HepG2 (cell line): ENCODE measurements around the gene MACROH2A1. TPM values are rescaled to one million over a fixed set of nuclear protein-coding genes. Genes with fewer than 3 reads are reported as not detected.

ENCODE experiments used
- ATAC-seq: fragments of 200-7000 bp; cut with Tn5 transposase; 3 replicates; pipeline ENCODE4 v1.9.1; 2020; ENCODE audit warnings: mild to moderate bottlenecking, moderate library complexity
- BruUV-seq: library from RNA; stranded (reverse); fragments of 400-500 nt; replicated peaks from 2 replicates; lab custom pipeline; 2021; lab: Mats Ljungman, UMichigan
- CTCF ChIA-PET: fragments of 300-600 bp; formaldehyde crosslinking; extraction: SDS; loops from one replicate; lab custom pipeline; 2021; ENCODE audit warnings: low total read pairs, inconsistent platforms, low intra/inter-chr PET ratio; lab: Yijun Ruan, JAX
- POLR2A ChIA-PET: fragments of 350-600 bp; sonication (Branson Sonifier 250); formaldehyde crosslinking; loops from one replicate; lab custom pipeline; 2020; ENCODE audit warnings: antibody characterized with exemption, inconsistent platforms; lab: Yijun Ruan, JAX
- DNase-seq: peaks from one replicate; pipeline ENCODE4 v3.0.0-alpha.2; 2015; ENCODE audit warnings: low spot score
- FAIRE-seq: peaks from 3 replicates; lab custom pipeline; 2011; peaks lifted over from hg19 to GRCh38; lab: Jason Lieb, UNC
- H2AFZ ChIP-seq: one replicate; pipeline ENCODE4 v1.6.1; 2011; ENCODE audit warnings: low read length, inconsistent platforms
- H3K27ac ChIP-seq: fragments of 300-600 bp; 3 replicates; pipeline ENCODE4 v1.8.0; 2011; ENCODE audit warnings: mixed run types, mild to moderate bottlenecking, mixed read lengths, low read length, inconsistent platforms; ENCODE audit not compliant: insufficient read depth; ENCODE audit errors: extremely low read length
- H3K27me3 ChIP-seq, 2 experiments: fragments of 200-600 bp in 1 of 2; 2 replicates in 1 of 2; 3 replicates in 1 of 2; pipeline versions ENCODE4 v1.6.0 to v1.8.0; 2011; ENCODE audit warnings: low read length in 2 of 2, mild to moderate bottlenecking in 2 of 2, moderate library complexity in 2 of 2, inconsistent platforms in 1 of 2; ENCODE audit not compliant: insufficient read depth in 2 of 2, control insufficient read depth in 1 of 2
- H3K36me3 ChIP-seq, 2 experiments: fragments of 200-600 bp in 1 of 2; replicated peaks in 1 of 2; 2 replicates in 1 of 2; 3 replicates in 1 of 2; pipeline versions ENCODE4 v1.5.1 to v1.8.0; 2011; ENCODE audit warnings: low read length in 2 of 2, inconsistent platforms in 1 of 2; ENCODE audit not compliant: insufficient read depth in 2 of 2, control insufficient read depth in 1 of 2
- H3K4me1 ChIP-seq: 2 replicates; pipeline ENCODE4 v1.5.1; 2012; ENCODE audit warnings: low read length, inconsistent platforms; ENCODE audit not compliant: insufficient read depth
- H3K4me2 ChIP-seq: 2 replicates; pipeline ENCODE4 v1.6.0; 2011; ENCODE audit warnings: low read depth, low read length, inconsistent platforms
- H3K4me3 ChIP-seq, 3 experiments: fragments of 200-600 bp in 1 of 3; sonication (generic), shearing (Covaris generic) in 1 of 3; replicated peaks in 1 of 3; 2 replicates each; pipeline ENCODE4 v1.5.1; 2011 to 2016; ENCODE audit warnings: low read length in 3 of 3, inconsistent platforms in 2 of 3, low read depth in 2 of 3, mild to moderate bottlenecking in 2 of 3, control low read depth in 1 of 3, mixed read lengths in 1 of 3; ENCODE audit not compliant: insufficient read depth in 1 of 3
- H3K79me2 ChIP-seq: one replicate; pipeline ENCODE4 v1.6.1; 2011; ENCODE audit warnings: low read length, inconsistent platforms; ENCODE audit not compliant: insufficient read depth
- H3K9ac ChIP-seq: 2 replicates; pipeline ENCODE4 v1.6.0; 2011; ENCODE audit warnings: mild to moderate bottlenecking, low read depth, low read length, inconsistent platforms; ENCODE audit not compliant: insufficient read depth
- H3K9me3 ChIP-seq: 2 replicates; pipeline ENCODE4 v1.5.1; 2012; ENCODE audit warnings: mild to moderate bottlenecking, low read length
- H4K20me1 ChIP-seq: 2 replicates; pipeline ENCODE4 v1.6.0; 2011; ENCODE audit warnings: inconsistent platforms, mild to moderate bottlenecking, low read length, moderate library complexity; ENCODE audit not compliant: insufficient read depth
- ARNT2 ChIP-seq: sonication (generic); formaldehyde crosslinking; IDR thresholded peaks from 2 replicates; pipeline ENCODE4 v1.8.0; 2022; ENCODE audit warnings: mild to moderate bottlenecking, low read depth, missing genetic modification reagents, moderate library complexity
- CEBPB ChIP-seq: IDR thresholded peaks from 2 replicates; pipeline ENCODE4 v1.6.1; 2011; ENCODE audit warnings: low read depth, low read length, improper control_type of control experiment, borderline replicate concordance
- NFYB ChIP-seq: sonication (generic); formaldehyde crosslinking; IDR thresholded peaks from 2 replicates; pipeline ENCODE4 v1.4.0; 2020; ENCODE audit warnings: missing genetic modification reagents
- RFX3 ChIP-seq: IDR thresholded peaks from 2 replicates; pipeline ENCODE4 v1.6.1; 2016; ENCODE audit warnings: missing biosample characterization, missing genetic modification reagents
- SCMH1 ChIP-seq: sonication (generic); formaldehyde crosslinking; IDR thresholded peaks from 2 replicates; pipeline ENCODE4 v1.9.0; 2021; ENCODE audit warnings: missing genetic modification reagents, mild to moderate bottlenecking, borderline replicate concordance
- ZNF891 ChIP-seq: sonication (generic); formaldehyde crosslinking; IDR thresholded peaks from 2 replicates; pipeline ENCODE4 v1.5.0; 2020; ENCODE audit warnings: mild to moderate bottlenecking, missing genetic modification reagents
- WGBS: methylation state at CpG from one replicate; pipeline ENCODE4 v1.1.6; 2017; ENCODE audit warnings: low lambda C conversion rate; 5-methylcytosine and 5-hydroxymethylcytosine counted together
- in situ Hi-C: cut with HindIII; loops from 2 replicates; pipeline ENCODE4 v1.10.0; 2017; ENCODE audit warnings: low pct_unique_long_range_greater_than_20kb; ENCODE audit not compliant: extremely low pct_ligation_motif_present
- intact Hi-C: fragments of 100-400 bp; cut with micrococcal nuclease; formaldehyde crosslinking; loops from one replicate; pipeline ENCODE4 v1.10.0; 2022; ENCODE audit not compliant: unreplicated experiment
- polyA plus RNA-seq, 8 experiments: library from polyadenylated mRNA; depleted of rRNA in 3 of 8; stranded (reverse) in 7 of 8; unstranded in 1 of 8; fragments of >200 nt; fragmentation: Illumina TruSeq in 4 of 8; extraction: Trizol in 4 of 8; gene quantifications; 2 replicates each; pipeline versions ENCODE4 v1.2.1 to v1.2.3, GENCODE V29; 2011 to 2016; ENCODE audit warnings: low read depth in 4 of 8, missing spikeins in 1 of 8, mixed read lengths in 1 of 8; ENCODE audit not compliant: insufficient read depth in 1 of 8
- total RNA-seq, 5 experiments: library from RNA; depleted of rRNA; stranded (reverse); fragments of >200 nt; fragmentation: Illumina TruSeq; extraction: Trizol; gene quantifications; 2 replicates each; pipeline ENCODE4 v1.2.3, GENCODE V29; 2016; ENCODE audit warnings: low read depth in 1 of 5
- TF ChIP-seq, protein P1 (sequence below): IDR thresholded peaks from 2 replicates; pipeline ENCODE4 v1.6.1; 2016
- TF ChIP-seq, protein P2 (sequence below): fragments of 450-650 bp; IDR thresholded peaks from 2 replicates; pipeline ENCODE4 v1.6.1; 2016

Gene MACROH2A1
- total and polyA plus RNA-seq, 2 of the 13 experiments (the other 11 are each of a cell fraction or from before 2014, with no cell fraction given), result 69.1 to 158 TPM

DNA sequence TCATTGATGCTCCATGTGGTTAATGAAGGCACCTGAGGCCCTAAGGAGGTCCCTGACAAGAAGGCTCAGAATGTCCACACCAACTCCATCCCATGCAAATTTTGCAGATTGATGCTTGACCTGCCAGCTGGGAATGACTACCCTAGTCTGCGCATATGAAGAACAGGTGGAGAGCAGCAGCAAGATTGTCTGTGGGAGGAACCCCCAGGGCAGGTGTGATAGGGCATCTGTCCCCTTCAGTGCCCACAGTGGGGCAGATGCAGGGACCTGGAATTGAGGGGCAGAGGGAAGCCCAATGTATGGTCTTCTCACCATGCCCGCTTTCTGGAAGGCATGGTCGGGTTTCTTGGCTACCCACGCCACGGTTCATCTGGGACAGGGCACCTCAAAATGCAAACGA is 79.6 kb downstream of the MACROH2A1 start:
- Histone ChIP-seq H3K27ac (no peak overlapping the region), H3K79me2 (no peaks in the 10 kb centered on the region), H3K36me3 (no peaks in the 10 kb centered on the region), H3K4me2 (no peak overlapping the region), H2AFZ (no peak overlapping the region), H4K20me1 (no peaks in the 10 kb centered on the region), H3K4me3 (no peak overlapping the region), H3K9me3 (no peaks in the 10 kb centered on the region), H3K4me1 (peaks cover 41% of the 10 kb centered on the region), H3K9ac (no peak overlapping the region), H3K27me3 (no peaks in the 10 kb centered on the region)
- BruUV-seq, result no TSS peak
- intact Hi-C loops (no loop called here), in situ Hi-C loops (no loop called here)
- POLR2A ChIA-PET, result no interaction called here
- CTCF ChIA-PET, result interaction anchor here (1.1 to 1.4 kb wide), 2 partner anchors 12 to 13 kb away, joined by 3 to 7 read pairs; no protein-coding TSS in a partner anchor
- ATAC-seq (no peak), DNase-seq (no peak), FAIRE-seq (no peak)
- WGBS, result 96% methylated on average over 4 of the region's 6 CpGs
- TF ChIP-seq ARNT2 (CRISPR knock-in tag) (no peak), RFX3 (CRISPR knock-in tag) (no peak), NFYB (CRISPR knock-in tag) (no peak), CEBPB (no peak), SCMH1 (CRISPR knock-in tag) (no peak), ZNF891 (CRISPR knock-in tag) (no peak)
- TF ChIP-seq, protein P1, sequence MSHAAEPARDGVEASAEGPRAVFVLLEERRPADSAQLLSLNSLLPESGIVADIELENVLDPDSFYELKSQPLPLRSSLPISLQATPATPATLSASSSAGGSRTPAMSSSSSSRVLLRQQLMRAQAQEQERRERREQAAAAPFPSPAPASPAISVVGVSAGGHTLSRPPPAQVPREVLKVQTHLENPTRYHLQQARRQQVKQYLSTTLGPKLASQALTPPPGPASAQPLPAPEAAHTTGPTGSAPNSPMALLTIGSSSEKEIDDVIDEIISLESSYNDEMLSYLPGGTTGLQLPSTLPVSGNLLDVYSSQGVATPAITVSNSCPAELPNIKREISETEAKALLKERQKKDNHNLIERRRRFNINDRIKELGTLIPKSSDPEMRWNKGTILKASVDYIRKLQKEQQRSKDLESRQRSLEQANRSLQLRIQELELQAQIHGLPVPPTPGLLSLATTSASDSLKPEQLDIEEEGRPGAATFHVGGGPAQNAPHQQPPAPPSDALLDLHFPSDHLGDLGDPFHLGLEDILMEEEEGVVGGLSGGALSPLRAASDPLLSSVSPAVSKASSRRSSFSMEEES (CRISPR knock-in tag), result no peak
- TF ChIP-seq, protein P2, sequence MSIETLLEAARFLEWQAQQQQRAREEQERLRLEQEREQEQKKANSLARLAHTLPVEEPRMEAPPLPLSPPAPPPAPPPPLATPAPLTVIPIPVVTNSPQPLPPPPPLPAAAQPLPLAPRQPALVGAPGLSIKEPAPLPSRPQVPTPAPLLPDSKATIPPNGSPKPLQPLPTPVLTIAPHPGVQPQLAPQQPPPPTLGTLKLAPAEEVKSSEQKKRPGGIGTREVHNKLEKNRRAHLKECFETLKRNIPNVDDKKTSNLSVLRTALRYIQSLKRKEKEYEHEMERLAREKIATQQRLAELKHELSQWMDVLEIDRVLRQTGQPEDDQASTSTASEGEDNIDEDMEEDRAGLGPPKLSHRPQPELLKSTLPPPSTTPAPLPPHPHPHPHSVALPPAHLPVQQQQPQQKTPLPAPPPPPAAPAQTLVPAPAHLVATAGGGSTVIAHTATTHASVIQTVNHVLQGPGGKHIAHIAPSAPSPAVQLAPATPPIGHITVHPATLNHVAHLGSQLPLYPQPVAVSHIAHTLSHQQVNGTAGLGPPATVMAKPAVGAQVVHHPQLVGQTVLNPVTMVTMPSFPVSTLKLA, result no peak
